HepG2 (cell line): ENCODE measurements around the gene GALNT18. TPM values are rescaled to one million over a fixed set of nuclear protein-coding genes. Genes with fewer than 3 reads are reported as not detected.

ENCODE experiments used
- ATAC-seq: fragments of 200-7000 bp; cut with Tn5 transposase; 3 replicates; pipeline ENCODE4 v1.9.1; 2020; ENCODE audit warnings: mild to moderate bottlenecking, moderate library complexity
- BruUV-seq: library from RNA; stranded (reverse); fragments of 400-500 nt; replicated peaks from 2 replicates; lab custom pipeline; 2021; lab: Mats Ljungman, UMichigan
- CTCF ChIA-PET: fragments of 300-600 bp; formaldehyde crosslinking; extraction: SDS; loops from one replicate; lab custom pipeline; 2021; ENCODE audit warnings: low total read pairs, inconsistent platforms, low intra/inter-chr PET ratio; lab: Yijun Ruan, JAX
- POLR2A ChIA-PET: fragments of 350-600 bp; sonication (Branson Sonifier 250); formaldehyde crosslinking; loops from one replicate; lab custom pipeline; 2020; ENCODE audit warnings: antibody characterized with exemption, inconsistent platforms; lab: Yijun Ruan, JAX
- DNase-seq: peaks from one replicate; pipeline ENCODE4 v3.0.0-alpha.2; 2015; ENCODE audit warnings: low spot score
- FAIRE-seq: peaks from 3 replicates; lab custom pipeline; 2011; peaks lifted over from hg19 to GRCh38; lab: Jason Lieb, UNC
- H2AFZ ChIP-seq: one replicate; pipeline ENCODE4 v1.6.1; 2011; ENCODE audit warnings: low read length, inconsistent platforms
- H3K27ac ChIP-seq: fragments of 300-600 bp; 3 replicates; pipeline ENCODE4 v1.8.0; 2011; ENCODE audit warnings: mixed run types, mild to moderate bottlenecking, mixed read lengths, low read length, inconsistent platforms; ENCODE audit not compliant: insufficient read depth; ENCODE audit errors: extremely low read length
- H3K27me3 ChIP-seq, 2 experiments: fragments of 200-600 bp in 1 of 2; 2 replicates in 1 of 2; 3 replicates in 1 of 2; pipeline versions ENCODE4 v1.6.0 to v1.8.0; 2011; ENCODE audit warnings: low read length in 2 of 2, mild to moderate bottlenecking in 2 of 2, moderate library complexity in 2 of 2, inconsistent platforms in 1 of 2; ENCODE audit not compliant: insufficient read depth in 2 of 2, control insufficient read depth in 1 of 2
- H3K36me3 ChIP-seq, 2 experiments: fragments of 200-600 bp in 1 of 2; replicated peaks in 1 of 2; 2 replicates in 1 of 2; 3 replicates in 1 of 2; pipeline versions ENCODE4 v1.5.1 to v1.8.0; 2011; ENCODE audit warnings: low read length in 2 of 2, inconsistent platforms in 1 of 2; ENCODE audit not compliant: insufficient read depth in 2 of 2, control insufficient read depth in 1 of 2
- H3K4me1 ChIP-seq: 2 replicates; pipeline ENCODE4 v1.5.1; 2012; ENCODE audit warnings: low read length, inconsistent platforms; ENCODE audit not compliant: insufficient read depth
- H3K4me2 ChIP-seq: 2 replicates; pipeline ENCODE4 v1.6.0; 2011; ENCODE audit warnings: low read depth, low read length, inconsistent platforms
- H3K4me3 ChIP-seq, 3 experiments: fragments of 200-600 bp in 1 of 3; sonication (generic), shearing (Covaris generic) in 1 of 3; replicated peaks in 1 of 3; 2 replicates each; pipeline ENCODE4 v1.5.1; 2011 to 2016; ENCODE audit warnings: low read length in 3 of 3, inconsistent platforms in 2 of 3, low read depth in 2 of 3, mild to moderate bottlenecking in 2 of 3, control low read depth in 1 of 3, mixed read lengths in 1 of 3; ENCODE audit not compliant: insufficient read depth in 1 of 3
- H3K79me2 ChIP-seq: one replicate; pipeline ENCODE4 v1.6.1; 2011; ENCODE audit warnings: low read length, inconsistent platforms; ENCODE audit not compliant: insufficient read depth
- H3K9ac ChIP-seq: 2 replicates; pipeline ENCODE4 v1.6.0; 2011; ENCODE audit warnings: mild to moderate bottlenecking, low read depth, low read length, inconsistent platforms; ENCODE audit not compliant: insufficient read depth
- H3K9me3 ChIP-seq: 2 replicates; pipeline ENCODE4 v1.5.1; 2012; ENCODE audit warnings: mild to moderate bottlenecking, low read length
- H4K20me1 ChIP-seq: 2 replicates; pipeline ENCODE4 v1.6.0; 2011; ENCODE audit warnings: inconsistent platforms, mild to moderate bottlenecking, low read length, moderate library complexity; ENCODE audit not compliant: insufficient read depth
- NR2F6 ChIP-seq, 2 experiments: IDR thresholded peaks; 2 replicates each; pipeline ENCODE4 v1.6.1; 2016; ENCODE audit warnings: antibody characterized with exemption in 1 of 2, mild to moderate bottlenecking in 1 of 2
- ZBTB8A ChIP-seq: sonication (generic); formaldehyde crosslinking; IDR thresholded peaks from 2 replicates; pipeline ENCODE4 v1.4.0; 2020; ENCODE audit warnings: mild to moderate bottlenecking, low read depth, missing genetic modification reagents, borderline replicate concordance
- ZNF225 ChIP-seq: sonication (generic); formaldehyde crosslinking; IDR thresholded peaks from 2 replicates; pipeline ENCODE4 v1.4.0; 2020; ENCODE audit warnings: mild to moderate bottlenecking, missing genetic modification reagents
- ZNF496 ChIP-seq: sonication (generic); formaldehyde crosslinking; IDR thresholded peaks from 2 replicates; pipeline ENCODE4 v1.8.1; 2023; ENCODE audit warnings: mild to moderate bottlenecking, moderate library complexity, missing genetic modification reagents; ENCODE audit not compliant: insufficient replicate concordance
- ZNF674 ChIP-seq: sonication (generic); formaldehyde crosslinking; IDR thresholded peaks from 2 replicates; pipeline ENCODE4 v1.5.0; 2020; ENCODE audit warnings: low read depth, mild to moderate bottlenecking, missing genetic modification reagents
- ZNF839 ChIP-seq: sonication (generic); formaldehyde crosslinking; IDR thresholded peaks from 2 replicates; pipeline ENCODE4 v1.4.0; 2020; ENCODE audit warnings: missing genetic modification reagents, mild to moderate bottlenecking, borderline replicate concordance
- WGBS: methylation state at CpG from one replicate; pipeline ENCODE4 v1.1.6; 2017; ENCODE audit warnings: low lambda C conversion rate; 5-methylcytosine and 5-hydroxymethylcytosine counted together
- in situ Hi-C: cut with HindIII; loops from 2 replicates; pipeline ENCODE4 v1.10.0; 2017; ENCODE audit warnings: low pct_unique_long_range_greater_than_20kb; ENCODE audit not compliant: extremely low pct_ligation_motif_present
- intact Hi-C: fragments of 100-400 bp; cut with micrococcal nuclease; formaldehyde crosslinking; loops from one replicate; pipeline ENCODE4 v1.10.0; 2022; ENCODE audit not compliant: unreplicated experiment
- polyA plus RNA-seq, 8 experiments: library from polyadenylated mRNA; depleted of rRNA in 3 of 8; stranded (reverse) in 7 of 8; unstranded in 1 of 8; fragments of >200 nt; fragmentation: Illumina TruSeq in 4 of 8; extraction: Trizol in 4 of 8; gene quantifications; 2 replicates each; pipeline versions ENCODE4 v1.2.1 to v1.2.3, GENCODE V29; 2011 to 2016; ENCODE audit warnings: low read depth in 4 of 8, missing spikeins in 1 of 8, mixed read lengths in 1 of 8; ENCODE audit not compliant: insufficient read depth in 1 of 8
- total RNA-seq, 5 experiments: library from RNA; depleted of rRNA; stranded (reverse); fragments of >200 nt; fragmentation: Illumina TruSeq; extraction: Trizol; gene quantifications; 2 replicates each; pipeline ENCODE4 v1.2.3, GENCODE V29; 2016; ENCODE audit warnings: low read depth in 1 of 5
- TF ChIP-seq, protein P1 (sequence below): sonication (generic); formaldehyde crosslinking; IDR thresholded peaks from 2 replicates; pipeline ENCODE4 v1.5.0; 2020; ENCODE audit warnings: mild to moderate bottlenecking, missing genetic modification reagents, borderline replicate concordance

The GALNT18 gene
- total and polyA plus RNA-seq, 2 of the 13 experiments (the other 11 are each of a cell fraction or from before 2014, with no cell fraction given): 0.11 TPM; not detected in 1

DNA sequence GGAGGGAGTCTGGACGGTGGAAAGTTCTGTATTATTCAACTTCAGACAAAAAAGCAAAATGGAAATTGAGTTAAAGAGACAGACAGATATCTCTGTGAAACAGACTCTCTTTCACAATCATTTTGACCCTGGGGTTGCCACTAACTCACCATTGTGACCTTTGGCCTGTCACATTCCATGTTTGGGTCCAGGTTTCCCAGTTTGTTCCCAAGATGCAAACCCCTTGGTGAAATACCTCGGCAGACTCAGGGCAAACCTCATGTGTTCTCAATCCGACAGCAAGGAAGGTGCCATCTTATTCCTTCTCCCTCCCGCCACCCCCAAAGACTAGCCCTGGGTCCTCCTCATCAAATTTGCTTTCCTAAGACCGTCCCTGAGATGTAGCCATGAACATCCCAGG, 41.8 kb downstream of the GALNT18 start:
- Histone ChIP-seq H3K9ac (no peak overlapping the region), H3K36me3 (no peaks in the 10 kb centered on the region), H4K20me1 (no peaks in the 10 kb centered on the region), H3K9me3 (no peaks in the 10 kb centered on the region), H3K4me2 (no peak overlapping the region), H3K27ac (no peak overlapping the region), H2AFZ (no peak overlapping the region), H3K4me1 (no peaks in the 10 kb centered on the region), H3K79me2 (no peaks in the 10 kb centered on the region), H3K4me3 (no peak overlapping the region), H3K27me3 (peaks cover 4 to 20% of the 10 kb centered on the region in 2 experiments; a peak in 4 of 5 replicates)
- no peak for TF ChIP-seq ZBTB8A (CRISPR knock-in tag)
- TF ChIP-seq ZNF496 (CRISPR knock-in tag): no peak
- TF ChIP-seq ZNF839 (CRISPR knock-in tag): no peak
- TF ChIP-seq, protein P1, sequence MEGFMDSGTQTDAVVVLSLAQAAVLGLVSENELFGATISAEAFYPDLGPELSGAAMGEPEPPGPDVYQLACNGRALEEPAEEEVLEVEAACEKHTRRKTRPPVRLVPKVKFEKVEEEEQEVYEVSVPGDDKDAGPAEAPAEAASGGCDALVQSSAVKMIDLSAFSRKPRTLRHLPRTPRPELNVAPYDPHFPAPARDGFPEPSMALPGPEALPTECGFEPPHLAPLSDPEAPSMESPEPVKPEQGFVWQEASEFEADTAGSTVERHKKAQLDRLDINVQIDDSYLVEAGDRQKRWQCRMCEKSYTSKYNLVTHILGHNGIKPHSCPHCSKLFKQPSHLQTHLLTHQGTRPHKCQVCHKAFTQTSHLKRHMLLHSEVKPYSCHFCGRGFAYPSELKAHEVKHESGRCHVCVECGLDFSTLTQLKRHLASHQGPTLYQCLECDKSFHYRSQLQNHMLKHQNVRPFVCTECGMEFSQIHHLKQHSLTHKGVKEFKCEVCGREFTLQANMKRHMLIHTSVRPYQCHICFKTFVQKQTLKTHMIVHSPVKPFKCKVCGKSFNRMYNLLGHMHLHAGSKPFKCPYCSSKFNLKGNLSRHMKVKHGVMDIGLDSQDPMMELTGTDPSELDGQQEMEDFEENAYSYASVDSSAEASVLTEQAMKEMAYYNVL (CRISPR knock-in tag): no peak
- no peak for TF ChIP-seq ZNF225
- TF ChIP-seq ZNF674: no peak
- peak; percentile 32; the same call in 1 of the 2 replicates for TF ChIP-seq NR2F6 (IDR thresholded peaks at IDR 0.05)
- TF ChIP-seq NR2F6 (CRISPR knock-in tag; IDR thresholded peaks at IDR 0.05): no peak
- FAIRE-seq (no peak), DNase-seq (no peak), ATAC-seq (no peak)
- no TSS peak for BruUV-seq
- ChIA-PET CTCF (no interaction called here), POLR2A (no interaction called here)
- 28% methylated on average over 5 of the region's 5 CpGs for WGBS
- in situ Hi-C loops: no loop called here
- intact Hi-C loops: no loop called here
